GM12801 (cell line): ENCODE data around the gene PIBF1.

Experiments
- TF ChIP-seq, protein P1 (sequence below): IDR thresholded peaks from one replicate; pipeline ENCODE4 v1.5.1; 2011; ENCODE audit warnings: control low read depth; ENCODE audit not compliant: insufficient read length; ENCODE audit errors: extremely low read depth

The PIBF1 gene

DNA sequence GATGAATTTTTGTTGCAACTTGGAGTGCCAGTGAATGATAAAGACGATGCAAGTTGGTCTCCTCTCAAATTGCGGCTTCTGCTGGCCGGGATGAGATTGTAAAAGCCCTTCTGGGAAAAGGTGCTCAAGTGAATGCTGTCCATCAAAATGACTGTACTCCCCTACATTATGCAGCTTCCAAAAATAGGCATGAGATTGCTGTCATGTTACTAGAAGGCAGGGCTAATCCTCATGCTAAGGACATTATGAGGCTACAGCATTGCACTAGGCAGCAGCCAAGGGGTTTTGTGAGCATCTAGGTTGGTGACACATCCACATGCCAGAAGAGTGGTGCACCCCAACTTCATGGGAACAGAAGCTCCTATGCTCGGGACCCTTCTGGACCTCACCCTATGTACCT is 254.6 kb downstream of the PIBF1 start:
- TF ChIP-seq, protein P1, sequence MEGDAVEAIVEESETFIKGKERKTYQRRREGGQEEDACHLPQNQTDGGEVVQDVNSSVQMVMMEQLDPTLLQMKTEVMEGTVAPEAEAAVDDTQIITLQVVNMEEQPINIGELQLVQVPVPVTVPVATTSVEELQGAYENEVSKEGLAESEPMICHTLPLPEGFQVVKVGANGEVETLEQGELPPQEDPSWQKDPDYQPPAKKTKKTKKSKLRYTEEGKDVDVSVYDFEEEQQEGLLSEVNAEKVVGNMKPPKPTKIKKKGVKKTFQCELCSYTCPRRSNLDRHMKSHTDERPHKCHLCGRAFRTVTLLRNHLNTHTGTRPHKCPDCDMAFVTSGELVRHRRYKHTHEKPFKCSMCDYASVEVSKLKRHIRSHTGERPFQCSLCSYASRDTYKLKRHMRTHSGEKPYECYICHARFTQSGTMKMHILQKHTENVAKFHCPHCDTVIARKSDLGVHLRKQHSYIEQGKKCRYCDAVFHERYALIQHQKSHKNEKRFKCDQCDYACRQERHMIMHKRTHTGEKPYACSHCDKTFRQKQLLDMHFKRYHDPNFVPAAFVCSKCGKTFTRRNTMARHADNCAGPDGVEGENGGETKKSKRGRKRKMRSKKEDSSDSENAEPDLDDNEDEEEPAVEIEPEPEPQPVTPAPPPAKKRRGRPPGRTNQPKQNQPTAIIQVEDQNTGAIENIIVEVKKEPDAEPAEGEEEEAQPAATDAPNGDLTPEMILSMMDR, result no peak

DNA sequence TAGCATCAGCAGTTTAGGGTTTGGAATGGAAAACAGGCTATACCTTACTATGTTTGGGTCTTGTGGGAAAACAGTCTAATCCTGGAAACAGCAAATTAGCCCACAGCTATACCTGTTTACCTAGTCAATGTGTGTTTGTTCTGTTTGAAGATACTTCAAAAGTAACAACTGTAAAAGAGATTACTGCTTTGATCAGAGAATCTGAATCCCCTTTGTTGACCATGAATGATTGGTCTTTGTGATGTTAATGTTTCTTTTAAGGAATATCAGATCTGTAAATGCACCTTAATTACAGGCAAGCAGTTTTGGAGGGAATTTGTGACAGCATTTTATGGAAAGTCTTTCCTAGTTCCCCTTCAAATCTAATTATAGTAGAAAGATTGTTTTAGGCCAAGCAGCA is 256.1 kb downstream of the PIBF1 start:
- TF ChIP-seq, protein P1, result no peak

DNA sequence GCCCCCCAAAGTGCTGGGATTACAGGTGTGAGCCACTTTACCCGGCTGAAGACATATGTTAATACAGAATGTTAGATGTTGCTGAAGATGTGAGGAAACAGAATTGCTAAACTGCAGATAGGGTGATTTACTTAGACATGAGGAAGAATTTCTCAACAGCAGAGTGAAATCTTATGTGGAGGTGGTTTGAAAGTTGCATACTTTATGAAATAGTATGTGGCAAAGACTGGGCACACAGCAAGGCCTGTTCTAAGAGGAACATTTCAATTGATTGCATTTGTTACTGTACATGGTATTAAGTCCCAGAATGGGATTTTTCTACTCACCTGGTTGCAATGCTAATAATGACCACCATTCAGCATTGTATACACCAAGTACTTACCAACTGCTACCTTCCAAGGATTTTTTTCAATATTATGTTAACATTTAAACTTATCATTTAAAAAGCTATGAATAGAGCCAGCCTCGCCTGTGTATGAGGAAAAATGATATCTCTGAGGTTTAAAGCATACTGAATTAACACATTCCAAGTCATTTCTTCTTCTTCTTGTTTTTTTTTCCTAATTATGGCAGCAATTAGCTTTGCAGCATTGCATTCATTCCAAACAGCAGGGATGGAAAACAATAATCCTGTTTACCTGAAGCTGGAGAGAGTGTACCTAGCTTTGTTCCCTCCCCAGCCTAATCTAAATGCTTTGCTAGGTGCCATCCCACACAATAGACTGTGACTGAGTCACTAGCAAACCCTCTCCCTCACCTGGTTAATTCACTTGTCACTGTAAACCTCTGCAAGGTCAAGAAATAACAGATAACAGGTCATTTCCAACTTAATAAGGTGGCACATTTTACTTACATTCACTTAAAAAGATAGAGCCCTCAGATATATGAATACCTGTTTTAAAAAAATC is 257.5 kb downstream of the PIBF1 start:
- TF ChIP-seq, protein P1, result no peak

DNA sequence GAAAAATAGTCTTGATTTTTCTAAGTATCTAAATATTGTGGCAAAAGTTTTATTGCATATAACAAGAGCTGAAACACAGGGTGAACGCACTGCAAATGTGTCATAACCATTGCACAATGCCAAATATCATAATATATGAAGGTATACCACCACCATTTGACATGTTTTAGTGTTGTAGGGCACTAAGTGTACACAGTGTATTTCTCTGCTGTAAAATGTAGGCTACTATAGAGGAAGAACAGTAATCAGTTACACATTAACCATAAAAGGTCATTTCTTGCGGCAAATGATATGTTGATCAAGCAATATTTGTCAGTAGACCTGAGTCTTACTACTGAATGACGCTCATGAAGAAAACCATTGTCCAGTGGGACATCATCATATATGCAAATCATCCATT is 258.6 kb downstream of the PIBF1 start:
- TF ChIP-seq, protein P1, result no peak

DNA sequence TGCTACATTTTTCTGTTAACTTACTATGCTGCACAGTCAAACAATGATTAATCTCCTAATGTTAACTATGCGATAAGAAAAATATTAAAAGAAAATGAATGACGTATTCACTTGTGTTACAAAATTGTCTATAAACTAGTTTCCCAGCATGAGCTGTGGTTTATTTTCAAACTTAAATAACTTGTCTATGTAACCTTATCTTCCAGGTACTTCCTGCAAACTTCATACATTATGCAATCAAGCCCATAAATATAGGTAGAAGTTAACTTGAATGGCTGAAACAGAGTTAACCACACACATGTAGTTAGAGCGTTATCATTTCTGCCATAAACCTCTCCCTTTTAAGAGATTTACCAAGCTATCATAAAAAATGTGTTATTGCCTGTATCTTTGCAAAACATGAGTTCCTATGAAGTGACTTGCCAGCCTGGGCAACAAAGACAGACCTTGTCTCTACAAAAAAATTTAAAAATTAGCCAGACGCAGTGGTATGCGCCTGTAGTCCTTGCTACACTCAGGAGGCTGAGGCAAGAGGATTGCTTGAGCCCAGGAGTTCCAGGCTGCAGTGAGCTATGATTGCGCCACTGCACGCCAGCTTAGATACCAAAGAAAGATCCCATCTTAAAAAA is 259.1 kb downstream of the PIBF1 start:
- TF ChIP-seq, protein P1, result no peak

DNA sequence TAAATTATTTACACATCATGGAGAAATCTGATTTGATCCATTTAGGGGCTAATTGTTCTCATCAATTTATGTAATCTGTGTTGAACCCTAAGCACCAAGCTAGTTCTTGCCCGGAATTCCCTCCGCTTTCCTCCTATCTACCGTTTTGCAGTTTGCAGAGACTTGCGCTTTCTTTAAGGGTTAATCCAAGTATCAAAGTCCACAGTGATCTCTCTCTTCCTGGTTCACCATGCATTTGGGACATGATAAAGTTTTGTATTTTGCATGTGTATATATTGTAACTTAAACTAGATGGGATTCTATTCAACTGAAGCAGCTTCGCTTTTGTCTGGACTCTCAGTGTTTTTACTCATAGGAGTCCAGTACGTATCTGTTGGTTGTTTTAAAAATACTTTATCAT is 263.1 kb downstream of the PIBF1 start:
- TF ChIP-seq, protein P1, result no peak

DNA sequence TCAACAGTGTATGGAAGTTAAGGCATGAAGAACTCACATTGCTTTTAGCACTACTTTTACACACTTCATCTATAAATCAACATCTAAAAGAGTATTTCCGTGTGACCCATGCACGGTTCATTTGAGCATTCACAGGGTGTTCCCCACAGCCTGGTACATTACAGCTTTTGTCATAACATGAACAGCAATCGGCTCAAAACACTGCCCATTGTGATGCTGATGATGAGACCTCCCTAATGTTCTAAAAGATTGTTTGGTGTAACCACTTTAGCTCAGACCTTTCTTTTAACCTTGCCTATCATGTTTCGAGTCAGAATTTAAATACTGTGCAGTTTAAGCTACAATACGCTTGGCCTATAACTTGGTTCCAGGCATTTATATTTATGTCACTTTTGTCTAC is 272.8 kb downstream of the PIBF1 start:
- TF ChIP-seq, protein P1, result no peak
